ENCODE data around the gene PSMB5.

Gene PSMB5

GRCh38 chr14:23056956-23057756, 22.5 kb upstream of the PSMB5 start, which contains the start of gene CDH24:
CDH24 (minus strand) TSS chr14:23057520; CDS start chr14:23055733, 1,787 bp downstream.
- Histone ChIP-seq H3K27me3 (ENCODE audit: insufficient read depth, low read depth, severe bottlenecking) (no peaks in the 10 kb centered on the region), H3K27ac (peak within 1 kb of the TSS; percentile 82), H3K36me3 (peaks cover 42% of the 10 kb centered on the region), H3K4me3 (ENCODE audit: low read depth, low read length) (peak within 1 kb of the TSS; percentile 76), H3K9me3 (ENCODE audit: severe bottlenecking) (no peaks in the 10 kb centered on the region)
- TF ChIP-seq, protein P1, sequence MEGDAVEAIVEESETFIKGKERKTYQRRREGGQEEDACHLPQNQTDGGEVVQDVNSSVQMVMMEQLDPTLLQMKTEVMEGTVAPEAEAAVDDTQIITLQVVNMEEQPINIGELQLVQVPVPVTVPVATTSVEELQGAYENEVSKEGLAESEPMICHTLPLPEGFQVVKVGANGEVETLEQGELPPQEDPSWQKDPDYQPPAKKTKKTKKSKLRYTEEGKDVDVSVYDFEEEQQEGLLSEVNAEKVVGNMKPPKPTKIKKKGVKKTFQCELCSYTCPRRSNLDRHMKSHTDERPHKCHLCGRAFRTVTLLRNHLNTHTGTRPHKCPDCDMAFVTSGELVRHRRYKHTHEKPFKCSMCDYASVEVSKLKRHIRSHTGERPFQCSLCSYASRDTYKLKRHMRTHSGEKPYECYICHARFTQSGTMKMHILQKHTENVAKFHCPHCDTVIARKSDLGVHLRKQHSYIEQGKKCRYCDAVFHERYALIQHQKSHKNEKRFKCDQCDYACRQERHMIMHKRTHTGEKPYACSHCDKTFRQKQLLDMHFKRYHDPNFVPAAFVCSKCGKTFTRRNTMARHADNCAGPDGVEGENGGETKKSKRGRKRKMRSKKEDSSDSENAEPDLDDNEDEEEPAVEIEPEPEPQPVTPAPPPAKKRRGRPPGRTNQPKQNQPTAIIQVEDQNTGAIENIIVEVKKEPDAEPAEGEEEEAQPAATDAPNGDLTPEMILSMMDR (IDR thresholded peaks at IDR 0.05; ENCODE audit: low read depth, low read length), result no peak
- peak; percentile 81 for DNase-seq

DNA sequence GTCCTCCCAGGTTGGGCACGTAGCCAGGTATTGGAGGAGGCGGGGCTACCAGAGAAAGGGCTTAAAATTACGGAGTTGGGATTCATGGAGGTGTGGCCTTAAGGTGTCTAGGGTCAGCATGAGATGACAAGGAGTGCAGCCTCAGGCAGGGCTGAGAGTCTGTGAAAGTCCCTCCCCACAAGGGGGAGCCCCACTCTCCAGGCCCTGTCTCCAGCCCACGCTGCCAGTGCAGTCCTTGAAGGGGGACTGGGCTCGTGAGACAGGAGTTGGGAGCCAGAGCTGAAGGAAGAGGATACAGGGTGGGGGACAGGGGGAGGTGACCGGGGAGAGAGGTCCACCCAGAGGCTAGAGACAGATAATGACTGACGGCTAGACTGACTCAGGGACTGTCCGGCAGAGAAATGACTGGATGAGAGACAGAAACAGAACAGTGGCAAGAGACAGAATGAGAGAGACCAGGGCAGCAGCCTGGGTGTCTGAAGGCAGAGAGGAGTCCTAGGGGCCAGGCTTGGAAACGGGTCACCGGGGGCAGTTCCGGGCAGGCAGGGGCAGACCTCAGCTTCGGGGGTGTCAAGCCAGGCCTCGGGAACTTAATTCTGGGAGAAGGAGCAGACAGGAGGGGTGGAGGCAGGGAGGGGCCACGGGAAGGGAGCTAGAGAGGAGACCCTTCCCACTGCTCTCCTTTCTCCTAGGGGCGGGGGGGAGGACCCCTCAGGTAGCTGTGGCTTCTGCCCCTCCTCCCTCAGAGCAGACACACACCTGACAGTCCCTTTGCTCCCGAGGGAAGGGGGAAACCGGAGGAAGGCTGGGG, 21.6 kb upstream of the PSMB5 start:
- Histone ChIP-seq H3K9me3 (ENCODE audit: severe bottlenecking) (no peaks in the 10 kb centered on the region), H3K27ac (peak overlapping the region; percentile 82), H3K4me3 (ENCODE audit: low read depth, low read length) (peak overlapping the region; percentile 76), H3K36me3 (peaks cover 37% of the 10 kb centered on the region), H3K27me3 (ENCODE audit: insufficient read depth, low read depth, severe bottlenecking) (no peaks in the 10 kb centered on the region)
- DNase-seq, result peak; percentile 90
- TF ChIP-seq, protein P1 (IDR thresholded peaks at IDR 0.05; ENCODE audit: low read depth, low read length), result peak; percentile 94

- peaks cover 31% of the 10 kb centered on the region for H3K36me3 ChIP-seq
- H3K27me3 ChIP-seq (ENCODE audit: insufficient read depth, low read depth, severe bottlenecking), result no peaks in the 10 kb centered on the region
- H3K9me3 ChIP-seq (ENCODE audit: severe bottlenecking), result no peaks in the 10 kb centered on the region
- H3K4me3 ChIP-seq (ENCODE audit: low read depth, low read length), result no peak overlapping the region
- no peak for DNase-seq
- TF ChIP-seq, protein P1 (IDR thresholded peaks at IDR 0.05; ENCODE audit: low read depth, low read length), result no peak
- H3K27ac ChIP-seq, result peak overlapping the region; percentile 5; the same call in 1 of the 2 replicates
Measured at GRCh38 chr14:23055621-23056144, 21.0 kb upstream of the PSMB5 start.

DNA sequence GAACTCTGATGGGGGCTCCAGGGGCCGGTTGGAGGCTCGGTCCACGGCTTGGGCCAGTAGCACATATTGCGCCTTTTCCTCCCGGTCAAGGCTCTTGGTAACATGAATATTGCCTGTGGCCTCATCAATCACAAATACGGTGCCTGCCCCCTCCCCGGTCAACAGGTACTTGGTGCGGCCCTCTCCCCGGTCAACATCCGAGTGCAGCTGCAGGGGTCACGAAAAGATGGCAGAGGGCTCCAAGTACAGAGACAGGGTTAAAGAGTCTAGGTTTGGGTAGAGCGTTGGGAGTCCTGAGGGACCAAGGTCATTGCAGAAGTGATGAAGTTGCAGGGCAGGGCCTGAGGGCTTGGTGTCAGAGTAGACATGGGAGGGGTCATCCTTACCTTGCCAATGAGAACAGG, 20.4 kb upstream of the PSMB5 start:
- Histone ChIP-seq H3K36me3 (peaks cover 26% of the 10 kb centered on the region), H3K9me3 (ENCODE audit: severe bottlenecking) (no peaks in the 10 kb centered on the region), H3K27me3 (ENCODE audit: insufficient read depth, low read depth, severe bottlenecking) (no peaks in the 10 kb centered on the region), H3K27ac (no peak overlapping the region), H3K4me3 (ENCODE audit: low read depth, low read length) (no peak overlapping the region)
- TF ChIP-seq, protein P1 (IDR thresholded peaks at IDR 0.05; ENCODE audit: low read depth, low read length), result no peak
- no peak for DNase-seq

GRCh38 chr14:23054000-23054811, 19.5 kb upstream of the PSMB5 start:
- Histone ChIP-seq H3K4me3 (ENCODE audit: low read depth, low read length) (no peak overlapping the region), H3K27ac (no peak overlapping the region), H3K27me3 (ENCODE audit: insufficient read depth, low read depth, severe bottlenecking) (no peaks in the 10 kb centered on the region), H3K36me3 (peaks cover 29% of the 10 kb centered on the region), H3K9me3 (ENCODE audit: severe bottlenecking) (no peaks in the 10 kb centered on the region)
- TF ChIP-seq, protein P1 (IDR thresholded peaks at IDR 0.05; ENCODE audit: low read depth, low read length), result peak; percentile 77
- DNase-seq, result peak; percentile 67
